ENCODE results near the gene WDFY1.
"Not testable (repeated sequence)": the region's sequence is repeated elsewhere in the genome, so short reads cannot be mapped to it uniquely, and the experiment has no call there.

- not testable (repeated sequence) for TF ChIP-seq POLR2A, CTCF (IDR thresholded peaks at IDR 0.05)
Observed at GRCh38 chr2:223872772-223873171, 72.4 kb downstream of the WDFY1 start.
